Stimulated activated naive CD4-positive, alpha-beta T cell treated with Interleukin-2 at 50 U/mL for 16 hours (primary cell): ENCODE measurements around the gene CTNNBL1.
"Not testable (repeated sequence)": the region's sequence is repeated elsewhere in the genome, so short reads cannot be mapped to it uniquely, and the experiment has no call there.

Experiments
- DNase-seq: peaks from one replicate; lab custom pipeline; 2025; lab: John Stamatoyannopoulos, UW

Gene CTNNBL1

GRCh38 chr20:37677969-37678861, 15.6 kb upstream of the CTNNBL1 start:
- DNase-seq, result no peak

- not testable (repeated sequence) for DNase-seq
These were observed 14.1 kb upstream of the CTNNBL1 start for GRCh38 chr20:37679751-37680150.

DNA sequence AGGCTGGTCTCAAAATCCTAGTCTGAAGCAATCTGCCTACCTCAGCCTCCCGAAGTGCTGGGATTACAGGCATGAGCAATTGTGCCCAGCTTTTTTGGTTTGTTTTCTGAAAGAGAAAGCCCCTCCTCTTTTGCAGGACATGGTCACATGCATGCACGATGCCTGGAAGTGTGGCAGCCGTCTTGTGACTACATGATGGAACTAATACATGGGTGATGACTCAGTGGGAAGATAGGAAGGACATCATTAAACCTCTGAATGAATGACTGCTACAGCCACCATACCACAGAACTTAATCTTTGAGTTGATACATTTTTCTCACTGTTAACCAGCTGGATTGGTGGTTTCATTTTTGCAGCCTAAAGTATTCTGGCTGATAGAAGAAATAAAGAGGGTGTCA, 13.4 kb upstream of the CTNNBL1 start:
- no peak for DNase-seq

GRCh38 chr20:37681384-37682112, 12.3 kb upstream of the CTNNBL1 start:
- no peak for DNase-seq

GRCh38 chr20:37683146-37683545, 10.7 kb upstream of the CTNNBL1 start:
- not testable (repeated sequence) for DNase-seq

GRCh38 chr20:37686762-37687477, 6.9 kb upstream of the CTNNBL1 start:
- no peak for DNase-seq

- no peak for DNase-seq
These were observed 6.4 kb upstream of the CTNNBL1 start for GRCh38 chr20:37687478-37687805.

DNA sequence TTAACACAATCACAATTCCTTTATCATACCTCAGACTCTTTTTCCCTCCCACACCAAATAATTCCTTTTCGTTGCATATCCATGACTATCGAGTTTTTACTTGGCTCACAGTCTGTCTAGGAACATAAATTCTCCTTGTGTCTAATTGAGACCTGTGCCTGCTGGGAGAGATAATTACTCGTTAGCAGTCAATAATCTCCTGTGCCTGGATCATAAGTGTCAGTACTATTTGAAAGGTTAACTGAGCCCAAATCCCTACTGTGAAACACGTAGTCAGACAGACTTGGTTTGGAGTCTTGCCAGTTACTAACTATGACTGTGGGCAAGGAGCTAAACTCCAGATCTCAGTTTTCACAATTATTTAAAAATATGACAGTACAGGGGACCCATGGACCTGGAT, 5.7 kb upstream of the CTNNBL1 start:
- no peak for DNase-seq

- no peak for DNase-seq
These were observed 3.0 kb upstream of the CTNNBL1 start for GRCh38 chr20:37690626-37691369.

DNA sequence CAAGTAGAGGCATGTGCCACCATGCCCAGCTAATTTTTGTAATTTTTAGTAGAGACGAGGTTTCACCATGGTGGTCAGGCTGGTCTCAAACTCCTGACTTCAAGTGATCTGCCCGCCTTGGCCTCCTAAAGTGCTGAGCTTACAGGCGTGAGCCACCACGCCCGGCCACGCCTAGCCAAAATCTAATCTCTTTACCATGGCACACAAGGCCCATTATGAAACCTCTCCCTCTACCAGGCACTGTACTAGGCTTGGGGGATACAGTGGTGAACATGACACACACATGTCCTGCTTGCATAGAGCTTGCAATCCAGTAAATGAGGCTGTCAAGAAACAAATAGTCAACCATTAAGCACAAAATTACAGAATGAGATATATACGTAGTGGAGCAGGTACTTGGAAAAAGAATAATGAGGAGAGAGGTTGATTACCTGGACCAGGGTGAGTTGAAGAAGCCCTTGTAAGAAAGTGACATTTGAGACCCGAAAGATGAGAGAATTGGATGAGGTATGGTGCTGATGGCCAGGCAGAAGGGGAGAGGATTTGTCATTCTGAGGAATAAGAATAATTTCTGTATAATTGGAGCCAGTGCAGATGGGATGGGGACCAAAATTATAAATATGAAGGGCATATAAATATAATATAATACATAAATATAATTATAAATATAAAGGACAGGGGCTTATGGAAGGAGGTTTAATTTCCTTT, 1.2 kb upstream of the CTNNBL1 start:
- DNase-seq, result no peak

DNA sequence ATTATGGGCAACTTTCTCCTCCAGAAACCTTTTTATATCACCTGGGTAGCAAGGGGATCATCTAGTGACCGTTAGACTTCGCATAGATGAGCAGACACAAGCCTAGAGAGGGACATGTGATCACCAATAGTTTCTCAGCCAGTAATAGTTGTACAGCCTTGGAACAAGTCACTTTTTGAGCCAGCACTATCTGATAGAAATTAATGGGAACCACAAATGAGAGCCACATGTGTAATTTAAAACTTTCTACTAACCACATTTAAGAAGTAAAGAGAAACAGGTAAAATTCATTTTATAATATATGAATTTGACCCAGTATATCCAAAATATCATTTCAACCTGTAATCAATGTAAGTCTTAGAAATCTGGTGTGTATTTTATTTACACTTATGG, 592 bp upstream of the CTNNBL1 start:
- no peak for DNase-seq

DNA sequence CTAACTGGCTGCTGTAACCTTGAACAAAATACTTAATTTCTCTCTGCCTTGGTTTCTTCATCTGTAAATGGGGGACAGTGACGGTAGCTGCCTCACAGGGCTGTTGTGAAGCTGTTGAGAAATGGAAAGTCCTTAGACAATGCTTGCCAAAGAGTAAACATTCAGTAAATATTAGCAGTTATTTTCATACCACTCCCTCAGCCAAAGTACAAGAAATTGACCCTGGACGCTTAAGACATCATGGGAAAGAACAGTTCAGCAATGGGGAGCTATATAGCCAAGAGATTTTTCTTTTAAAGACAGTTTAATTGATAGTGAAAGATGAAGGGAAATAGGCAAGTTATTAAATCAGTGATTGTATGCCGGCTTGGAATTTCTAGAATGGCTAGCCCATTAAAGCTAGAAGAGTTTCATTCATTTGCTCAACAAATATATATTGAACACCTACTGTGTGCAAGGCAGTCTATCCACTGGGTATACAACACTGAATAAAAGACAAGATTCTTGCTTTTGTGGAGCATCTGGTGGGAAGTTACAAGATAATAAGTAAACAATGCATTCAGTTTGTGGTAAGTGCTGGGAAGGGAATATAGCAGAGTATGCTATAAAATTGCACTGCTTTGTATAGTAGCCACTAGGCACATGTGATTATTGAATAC, 2.0 kb downstream of the CTNNBL1 start:
- no peak for DNase-seq

- no peak for DNase-seq
These were observed 3.5 kb downstream of the CTNNBL1 start for GRCh38 chr20:37697314-37697713.

DNA sequence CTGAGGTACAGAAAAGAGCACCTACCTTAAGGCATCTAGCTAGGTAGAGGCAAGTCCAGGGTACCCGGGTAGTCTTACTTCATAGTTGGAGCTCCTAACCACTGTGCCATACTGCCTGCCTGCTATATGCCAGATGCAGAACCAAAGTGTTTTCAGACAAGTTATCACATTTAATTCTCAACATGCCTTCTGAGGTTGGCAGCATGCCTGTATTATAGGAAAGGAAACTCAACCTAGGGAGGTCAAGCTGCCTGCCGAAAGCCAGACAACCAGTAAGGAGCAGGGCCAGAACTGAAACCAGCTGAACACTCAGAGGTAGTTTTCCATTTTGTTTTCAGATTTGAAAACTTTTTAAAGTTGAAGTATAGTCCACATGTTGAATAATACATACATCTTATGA, 5.4 kb downstream of the CTNNBL1 start:
- no peak for DNase-seq

DNA sequence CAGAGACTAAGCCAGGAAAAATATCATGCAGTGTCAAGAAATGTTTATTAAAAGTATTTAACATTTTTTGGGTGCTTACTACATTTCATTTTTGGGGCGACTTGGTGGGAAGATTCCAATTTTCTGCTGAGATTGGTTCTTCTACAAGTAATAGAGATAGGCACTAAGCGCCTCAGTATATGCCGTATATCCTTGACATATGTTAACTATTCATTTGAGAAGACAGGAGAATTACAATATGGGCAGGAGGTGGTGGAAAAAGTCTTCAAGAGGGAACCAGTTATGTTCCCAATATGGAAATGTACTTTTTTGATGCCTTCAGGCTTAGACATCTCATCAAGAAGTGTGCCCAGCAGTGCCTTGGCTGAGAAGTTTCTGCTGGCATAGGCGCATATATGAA, 6.5 kb downstream of the CTNNBL1 start:
- DNase-seq, result no peak

- DNase-seq, result not testable (repeated sequence)
These were observed 7.8 kb downstream of the CTNNBL1 start for GRCh38 chr20:37701676-37702075.

GRCh38 chr20:37702403-37703034, 8.7 kb downstream of the CTNNBL1 start:
- DNase-seq, result no peak

GRCh38 chr20:37703035-37703845, 9.4 kb downstream of the CTNNBL1 start:
- no peak for DNase-seq

- no peak for DNase-seq
These were observed 11.1 kb downstream of the CTNNBL1 start for GRCh38 chr20:37704955-37705354.

GRCh38 chr20:37706298-37706697, 12.5 kb downstream of the CTNNBL1 start:
- no peak for DNase-seq
